NCI-H2227 treated with DMSO at 0.1 percent for 48 hours (cell line): ENCODE data around the gene COQ5.

Source experiments
- DNase-seq: peaks from one replicate; lab custom pipeline; 2025; lab: John Stamatoyannopoulos, UW

COQ5 gene

GRCh38 chr12:120483621-120484020, 45.3 kb downstream of the COQ5 start:
- DNase-seq: no peak

- no peak for DNase-seq
These were observed 47.8 kb downstream of the COQ5 start for GRCh38 chr12:120481022-120481767.

GRCh38 chr12:120480211-120480610, 48.7 kb downstream of the COQ5 start:
- no peak for DNase-seq

DNA sequence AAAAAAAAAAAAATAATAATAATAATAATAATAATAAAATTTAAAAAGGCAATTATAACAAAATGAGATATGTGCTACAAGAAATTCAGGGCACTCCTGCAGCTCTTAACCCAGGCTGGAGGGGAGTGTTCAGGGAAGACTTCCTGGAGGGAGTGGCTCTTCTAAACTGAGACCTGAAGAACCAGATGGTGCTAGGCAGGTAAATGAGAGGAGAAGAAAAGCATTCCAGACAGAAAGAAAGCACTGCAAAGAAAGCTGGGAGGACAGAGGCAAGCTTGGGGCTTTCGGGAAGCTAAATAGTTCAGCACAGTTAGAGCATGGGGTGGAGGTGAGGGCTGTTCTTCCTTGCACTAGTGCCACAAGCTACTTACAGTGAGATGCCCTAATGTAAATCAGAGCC, 49.5 kb downstream of the COQ5 start:
- no peak for DNase-seq

DNA sequence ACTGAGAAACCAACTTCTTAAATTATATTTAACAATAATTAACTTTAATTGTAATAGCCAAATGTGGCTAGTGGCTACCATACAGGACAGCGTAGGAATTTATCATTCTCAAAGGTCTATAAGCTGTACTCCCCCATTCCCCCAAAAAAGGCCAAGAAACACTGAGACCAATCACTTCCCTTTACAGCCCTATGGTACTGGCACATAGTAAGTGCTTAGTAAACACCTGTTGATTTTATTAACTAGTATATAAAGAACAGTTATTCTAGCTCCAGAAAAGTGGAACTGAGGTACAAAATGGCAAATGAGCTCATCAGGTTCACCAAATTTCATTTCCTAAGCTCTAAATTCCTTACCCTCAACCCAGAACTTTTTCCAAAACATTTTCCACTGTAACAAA, 53.3 kb downstream of the COQ5 start:
- no peak for DNase-seq

- DNase-seq: no peak
These were observed 54.4 kb downstream of the COQ5 start for GRCh38 chr12:120474616-120474960.

- DNase-seq: no peak
These were observed 54.9 kb downstream of the COQ5 start for GRCh38 chr12:120473807-120474615.

- DNase-seq: no peak
These were observed 56.4 kb downstream of the COQ5 start for GRCh38 chr12:120472521-120472920.

GRCh38 chr12:120470150-120470784, 58.7 kb downstream of the COQ5 start:
- no peak for DNase-seq

GRCh38 chr12:120469450-120470149, 59.4 kb downstream of the COQ5 start, which contains the start of gene SRSF9:
Gene SRSF9 (minus strand): TSS chr12:120469748. CDS start chr12:120469609, 139 bp downstream.
- DNase-seq: peak; percentile 92

GRCh38 chr12:120468821-120469449, 60.0 kb downstream of the COQ5 start:
- no peak for DNase-seq

DNA sequence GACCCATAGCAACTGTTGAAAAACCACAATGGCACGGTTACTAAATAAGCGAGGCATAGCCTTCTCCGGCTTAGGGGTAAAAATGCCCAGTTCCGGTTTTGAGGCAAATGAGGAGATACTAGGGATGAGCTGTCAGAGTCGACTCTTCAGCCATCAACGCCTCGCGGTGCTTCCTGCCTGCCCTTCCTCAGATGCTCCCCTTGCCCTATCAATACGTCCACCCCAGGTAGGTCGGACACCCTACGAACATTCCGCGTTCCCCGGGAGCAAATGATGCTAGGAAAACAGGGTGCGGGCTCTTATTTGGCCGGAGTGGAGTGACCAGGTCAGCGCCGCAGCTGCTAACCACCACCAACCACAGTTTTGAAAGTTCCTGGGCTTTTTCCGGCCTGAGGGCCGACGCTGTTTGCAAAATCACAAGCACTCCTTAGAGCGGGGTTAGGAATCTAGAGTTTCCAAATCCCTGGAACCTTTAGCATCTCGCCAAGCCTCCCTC, 60.6 kb downstream of the COQ5 start:
- no peak for DNase-seq

DNA sequence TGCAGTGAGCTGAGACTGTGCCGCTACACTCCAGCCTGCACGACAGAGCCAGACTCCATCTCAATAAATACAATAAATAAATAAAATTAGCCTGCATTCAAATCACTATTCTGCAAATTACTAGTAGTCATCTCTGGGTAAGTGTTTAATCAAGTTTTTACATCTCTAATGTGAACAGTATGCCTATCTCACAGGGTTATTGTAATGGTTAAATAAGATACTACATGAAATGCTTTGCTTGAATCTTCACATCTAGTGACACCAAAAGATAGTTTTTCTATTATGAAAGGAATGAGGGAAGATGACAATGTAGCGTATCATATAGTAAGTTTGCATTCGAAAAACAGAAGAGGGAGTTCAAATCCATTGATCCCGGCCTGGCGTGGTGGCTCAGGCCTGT, 61.5 kb downstream of the COQ5 start:
- no peak for DNase-seq

- DNase-seq: peak; percentile 32
These were observed 62.2 kb downstream of the COQ5 start for GRCh38 chr12:120466560-120467315.

DNA sequence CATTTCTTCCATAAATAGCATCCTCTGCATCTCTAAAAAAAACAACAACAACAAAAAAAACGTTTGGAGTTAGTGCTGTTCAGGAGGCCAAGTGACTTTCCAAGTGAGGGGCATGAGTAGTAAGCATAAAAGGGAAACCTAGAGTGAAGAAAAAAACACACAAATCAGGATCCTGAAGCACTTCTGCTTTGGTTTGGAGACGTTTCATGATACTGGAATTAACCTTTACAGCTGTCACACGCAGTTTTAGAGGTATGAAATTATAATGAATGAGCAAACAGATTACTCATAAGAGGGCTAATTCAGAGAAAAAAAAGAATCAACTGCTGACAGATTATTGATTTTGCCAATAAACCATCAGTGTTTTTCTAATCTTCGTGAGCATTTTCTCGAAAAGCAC, 63.2 kb downstream of the COQ5 start:
- DNase-seq: no peak

DNA sequence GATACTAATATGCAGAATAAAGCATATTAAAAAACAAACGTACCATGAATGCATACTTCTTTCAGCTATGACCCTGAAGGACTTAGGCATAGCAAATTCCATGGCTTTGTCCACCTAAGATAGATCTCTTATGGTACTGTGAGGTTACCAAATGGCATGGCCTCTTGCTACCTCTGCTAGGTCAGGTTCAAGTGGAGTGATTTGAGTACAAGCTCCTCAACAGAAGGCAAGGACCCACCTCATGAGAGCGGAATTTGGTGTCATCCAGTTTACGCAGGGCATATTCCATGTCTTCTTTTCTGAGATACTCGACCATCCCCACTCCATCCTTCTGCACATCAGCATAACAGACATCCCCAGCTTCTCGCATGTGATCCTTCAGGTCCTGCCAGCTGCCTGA, 65.2 kb downstream of the COQ5 start:
- DNase-seq: no peak

DNA sequence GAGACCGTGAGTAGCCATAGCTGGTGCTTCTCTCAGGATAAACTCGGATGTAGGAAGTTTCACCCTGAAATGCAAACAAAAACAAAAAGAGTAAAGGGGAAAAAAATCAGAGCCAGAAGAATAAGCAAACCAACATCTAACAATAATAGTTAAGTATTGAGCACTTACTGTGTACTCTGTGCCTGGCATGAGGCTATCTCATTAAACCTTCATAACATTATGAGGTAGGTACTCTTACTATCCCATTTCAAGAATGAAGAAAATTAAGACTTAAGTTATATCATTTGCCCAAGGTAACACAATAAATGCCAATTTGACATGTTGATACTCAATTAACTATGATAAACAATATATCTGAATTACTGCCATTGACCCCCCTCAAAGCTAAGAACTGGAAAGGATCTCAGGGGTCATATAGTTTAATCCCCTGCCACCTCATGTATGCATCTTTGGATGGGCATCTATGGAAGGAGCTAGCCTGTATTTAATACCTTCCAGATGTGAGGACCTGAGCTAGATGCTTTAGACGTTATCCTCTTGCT, 66.8 kb downstream of the COQ5 start:
- DNase-seq: no peak

- no peak for DNase-seq
These were observed 68.8 kb downstream of the COQ5 start for GRCh38 chr12:120460157-120460556.

DNA sequence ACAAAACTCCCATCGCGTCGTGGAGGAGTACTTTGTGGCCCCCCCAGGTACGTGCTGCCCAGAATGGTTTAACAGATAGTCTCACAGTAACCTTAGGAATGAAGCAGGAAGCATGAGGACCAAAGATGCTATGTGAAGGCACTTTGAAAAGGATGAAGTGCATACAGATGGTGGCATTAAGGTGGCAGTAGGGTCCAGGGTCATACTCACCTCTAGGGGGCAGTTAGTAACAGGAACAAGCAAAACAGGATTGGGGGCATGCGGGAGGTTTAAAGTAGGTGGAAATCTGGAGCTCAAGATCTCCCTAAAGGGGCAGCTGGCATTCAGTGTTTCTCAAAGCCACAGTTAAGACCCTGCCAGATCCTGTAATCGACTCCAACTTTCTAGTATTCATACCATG, 71.8 kb downstream of the COQ5 start:
- no peak for DNase-seq

DNA sequence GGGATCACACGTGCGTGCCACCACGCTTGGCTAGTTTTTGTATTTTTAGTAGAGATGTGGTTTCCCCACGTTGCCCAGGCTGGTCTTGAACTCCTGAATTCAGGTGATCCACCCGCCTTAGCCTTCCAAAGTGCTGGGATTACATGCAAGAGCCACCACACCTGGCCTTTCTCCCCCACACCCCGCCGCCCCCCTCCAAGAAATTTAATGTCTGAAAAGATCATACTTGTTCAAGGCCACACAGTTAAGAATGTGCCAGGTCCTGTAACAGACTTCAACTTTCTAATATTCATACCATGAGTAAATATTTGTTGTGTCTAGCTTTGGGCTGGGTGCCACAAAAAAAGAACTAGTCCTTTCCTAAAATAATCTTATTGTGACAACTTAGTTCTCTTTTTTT, 73.7 kb downstream of the COQ5 start:
- no peak for DNase-seq

DNA sequence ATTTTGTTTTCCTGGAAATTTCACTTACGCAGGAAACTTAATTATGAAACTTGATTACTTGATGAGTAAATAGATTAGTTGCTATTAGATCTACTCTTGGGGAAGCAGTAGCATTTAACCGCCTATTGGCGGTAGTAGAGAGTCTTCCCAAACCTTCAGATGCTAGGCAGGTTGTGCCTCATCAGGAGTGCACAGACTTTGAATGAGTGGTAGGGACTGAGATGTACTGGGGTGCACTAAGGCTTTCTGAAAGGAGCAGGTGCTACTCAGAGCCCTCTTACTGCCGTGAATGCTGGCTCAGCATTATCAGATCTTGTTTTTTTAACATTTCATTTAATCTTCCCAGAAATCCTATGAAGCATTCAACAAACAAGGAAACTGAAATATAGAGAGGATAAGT, 75.0 kb downstream of the COQ5 start:
- no peak for DNase-seq
